PC-3 (cell line): ENCODE results near the gene IQGAP1. TPM values are rescaled to one million over a fixed set of nuclear protein-coding genes. Genes with fewer than 3 reads are reported as not detected.

ENCODE experiments used
- ATAC-seq: fragments of 200-7000 bp; cut with Tn5 transposase; 2 replicates; pipeline ENCODE4 v1.9.1; 2020; ENCODE audit warnings: mild to moderate bottlenecking, moderate library complexity
- BruUV-seq: library from RNA; stranded (reverse); fragments of 400-500 nt; replicated peaks from 2 replicates; lab custom pipeline; 2021; lab: Mats Ljungman, UMichigan
- CTCF ChIA-PET: fragments of 300-600 bp; sonication (Branson Sonifier 250); formaldehyde crosslinking; loops from one replicate; lab custom pipeline; 2022; ENCODE audit warnings: antibody characterized with exemption; lab: Charles Lee
- POLR2A ChIA-PET: fragments of 300-600 bp; sonication (Branson Sonifier 250); formaldehyde crosslinking; loops from one replicate; lab custom pipeline; 2022; ENCODE audit warnings: antibody characterized with exemption; ENCODE audit not compliant: unreplicated experiment; lab: Charles Lee
- DNase-seq: peaks from one replicate; pipeline ENCODE4 v3.0.0-alpha.2; 2015
- H2AFZ ChIP-seq: fragments of 300-600 bp; sonication (generic); 2 replicates; pipeline ENCODE4 v1.6.0; 2016; ENCODE audit warnings: antibody characterized with exemption, low read length
- H3F3A ChIP-seq: fragments of 300-600 bp; sonication (generic); one replicate; pipeline ENCODE4 v1.6.0; 2017; ENCODE audit warnings: antibody characterized with exemption, low read length, control low read depth, mild to moderate bottlenecking; ENCODE audit not compliant: unreplicated experiment
- H3K27ac ChIP-seq: fragments of 300-600 bp; sonication (generic); 2 replicates; pipeline ENCODE4 v1.5.1; 2016; ENCODE audit warnings: mild to moderate bottlenecking, low read length
- H3K27me3 ChIP-seq: fragments of 300-600 bp; sonication (generic); 2 replicates; pipeline ENCODE4 v1.6.1; 2016; ENCODE audit warnings: low read length, mixed read lengths
- H3K36me3 ChIP-seq: fragments of 300-600 bp; sonication (generic); 2 replicates; pipeline ENCODE4 v1.6.1; 2016; ENCODE audit warnings: low read depth, mixed run types, low read length, mixed read lengths
- H3K4me1 ChIP-seq: fragments of 300-600 bp; sonication (generic); 2 replicates; pipeline ENCODE4 v1.5.1; 2016; ENCODE audit warnings: low read length; ENCODE audit not compliant: insufficient read depth
- H3K4me2 ChIP-seq: fragments of 300-600 bp; sonication (generic); 2 replicates; pipeline ENCODE4 v1.6.0; 2016; ENCODE audit warnings: low read length
- H3K4me3 ChIP-seq: fragments of 300-600 bp; sonication (generic); 2 replicates; pipeline ENCODE4 v1.5.1; 2016; ENCODE audit warnings: mild to moderate bottlenecking, low read length, mixed read lengths
- H3K79me2 ChIP-seq: fragments of 300-600 bp; sonication (generic); 2 replicates; pipeline ENCODE4 v1.6.1; 2017; ENCODE audit warnings: low read length, mixed read lengths
- H3K9ac ChIP-seq: fragments of 300-600 bp; sonication (generic); 2 replicates; pipeline ENCODE4 v1.6.0; 2016; ENCODE audit warnings: mild to moderate bottlenecking, low read length
- H3K9me2 ChIP-seq: fragments of 300-600 bp; sonication (generic); replicated peaks from 2 replicates; pipeline ENCODE4 v1.6.1; 2016; ENCODE audit warnings: mixed run types, low read length, mixed read lengths
- H3K9me3 ChIP-seq: fragments of 300-600 bp; sonication (generic); 2 replicates; pipeline ENCODE4 v1.6.1; 2016; ENCODE audit warnings: low read length, mixed read lengths
- H4K20me1 ChIP-seq: fragments of 300-600 bp; sonication (generic); 2 replicates; pipeline ENCODE4 v1.6.1; 2016; ENCODE audit warnings: low read length, mixed read lengths
- EZH2 ChIP-seq: fragments of 300-600 bp; sonication (generic); IDR thresholded peaks from one replicate; pipeline ENCODE4 v1.6.1; 2017; ENCODE audit warnings: antibody characterized with exemption, mild to moderate bottlenecking, low read length; ENCODE audit not compliant: unreplicated experiment
- EZH2phosphoT487 ChIP-seq: fragments of 300-600 bp; sonication (generic); IDR thresholded peaks from 2 replicates; pipeline ENCODE4 v1.6.1; 2018; ENCODE audit warnings: mild to moderate bottlenecking, antibody characterized with exemption, low read length, borderline replicate concordance
- intact Hi-C: fragments of 100-400 bp; cut with micrococcal nuclease; formaldehyde crosslinking; loops from 2 replicates; pipeline ENCODE4 v1.9.0; 2023
- total RNA-seq: library from RNA; depleted of rRNA; stranded (reverse); fragments of >200 nt; gene quantifications from 2 replicates; pipeline ENCODE4 v1.2.3, GENCODE V29; 2014
- TF ChIP-seq, protein P1 (sequence below): fragments of 300-600 bp; sonication (generic); conservative IDR thresholded peaks from 2 replicates; pipeline ENCODE4 v1.5.1; 2017; ENCODE audit warnings: antibody characterized with exemption, low read depth, mild to moderate bottlenecking, low read length

The IQGAP1 gene
- total RNA-seq, 1 experiment from 2014 or later = 139 TPM

GRCh38 chr15:90451053-90451850 is 63.2 kb downstream of the IQGAP1 start:
- H3K27ac ChIP-seq = peak overlapping the region; percentile 25; the same call in 1 of the 2 replicates
- no peaks in the 10 kb centered on the region for H3K27me3 ChIP-seq
- peak; percentile 77 for DNase-seq
- H3K4me3 ChIP-seq = no peak overlapping the region
- no peak overlapping the region for H2AFZ ChIP-seq
- ChIA-PET CTCF (interaction anchor here (0.6 kb wide), 1 partner anchor 266 kb away, joined by 3 read pairs; the partner anchor contains the start of gene BLM), POLR2A (interaction anchor here (0.7 kb wide), 1 partner anchor 64 kb away, joined by 5 read pairs; no protein-coding TSS in a partner anchor)
- H3K36me3 ChIP-seq = peaks cover 59% of the 10 kb centered on the region
- H3K79me2 ChIP-seq = no peaks in the 10 kb centered on the region; the same call in 1 of the 2 replicates
- H3K4me1 ChIP-seq = peaks cover 27% of the 10 kb centered on the region
- no peaks in the 10 kb centered on the region for H4K20me1 ChIP-seq
- no TSS peak for BruUV-seq
- no peaks in the 10 kb centered on the region for H3F3A ChIP-seq
- peak; percentile 64; the same call in 1 of the 2 replicates for ATAC-seq
- intact Hi-C loops = no loop called here
- H3K9ac ChIP-seq = no peak overlapping the region
- peak overlapping the region; percentile 48 for H3K4me2 ChIP-seq
- no peaks in the 10 kb centered on the region for H3K9me3 ChIP-seq
- TF ChIP-seq, protein P1, sequence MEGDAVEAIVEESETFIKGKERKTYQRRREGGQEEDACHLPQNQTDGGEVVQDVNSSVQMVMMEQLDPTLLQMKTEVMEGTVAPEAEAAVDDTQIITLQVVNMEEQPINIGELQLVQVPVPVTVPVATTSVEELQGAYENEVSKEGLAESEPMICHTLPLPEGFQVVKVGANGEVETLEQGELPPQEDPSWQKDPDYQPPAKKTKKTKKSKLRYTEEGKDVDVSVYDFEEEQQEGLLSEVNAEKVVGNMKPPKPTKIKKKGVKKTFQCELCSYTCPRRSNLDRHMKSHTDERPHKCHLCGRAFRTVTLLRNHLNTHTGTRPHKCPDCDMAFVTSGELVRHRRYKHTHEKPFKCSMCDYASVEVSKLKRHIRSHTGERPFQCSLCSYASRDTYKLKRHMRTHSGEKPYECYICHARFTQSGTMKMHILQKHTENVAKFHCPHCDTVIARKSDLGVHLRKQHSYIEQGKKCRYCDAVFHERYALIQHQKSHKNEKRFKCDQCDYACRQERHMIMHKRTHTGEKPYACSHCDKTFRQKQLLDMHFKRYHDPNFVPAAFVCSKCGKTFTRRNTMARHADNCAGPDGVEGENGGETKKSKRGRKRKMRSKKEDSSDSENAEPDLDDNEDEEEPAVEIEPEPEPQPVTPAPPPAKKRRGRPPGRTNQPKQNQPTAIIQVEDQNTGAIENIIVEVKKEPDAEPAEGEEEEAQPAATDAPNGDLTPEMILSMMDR = no peak
- no peak for TF ChIP-seq EZH2
- no peak for TF ChIP-seq EZH2phosphoT487
- H3K9me2 ChIP-seq = no peaks in the 10 kb centered on the region

- CTCF ChIA-PET = no interaction called here
Observed at GRCh38 chr15:90456236-90456635, 68.2 kb downstream of the IQGAP1 start.

More at GRCh38 chr15:90456236-90456635, 68.2 kb downstream of the IQGAP1 start:
- H3K4me1 ChIP-seq = peaks cover 7% of the 10 kb centered on the region
- H3K79me2 ChIP-seq = peaks cover 3% of the 10 kb centered on the region; the same call in 1 of the 2 replicates
- H4K20me1 ChIP-seq = no peaks in the 10 kb centered on the region
- BruUV-seq = no TSS peak
- H3K9me3 ChIP-seq = no peaks in the 10 kb centered on the region
- no peak overlapping the region for H3K4me3 ChIP-seq
- POLR2A ChIA-PET = no interaction called here
- H3F3A ChIP-seq = no peaks in the 10 kb centered on the region
- intact Hi-C loops = no loop called here
- H3K9ac ChIP-seq = no peak overlapping the region
- ATAC-seq (no peak), DNase-seq (no peak)
- no peaks in the 10 kb centered on the region for H3K27me3 ChIP-seq
- H3K4me2 ChIP-seq = no peak overlapping the region
- H2AFZ ChIP-seq = no peak overlapping the region
- H3K9me2 ChIP-seq = no peaks in the 10 kb centered on the region
- H3K27ac ChIP-seq = no peak overlapping the region
- H3K36me3 ChIP-seq = peaks cover 61% of the 10 kb centered on the region
- no peak for TF ChIP-seq EZH2
- TF ChIP-seq, protein P1 = no peak
- TF ChIP-seq EZH2phosphoT487 = no peak
